WTC11 (cell line): Measurements from ENCODE around the gene DDX39B. TPM values are rescaled to one million over a fixed set of nuclear protein-coding genes. Genes with fewer than 3 reads are reported as not detected.
A peak's percentile ranks its signal among the peaks of the same experiment; 100 is the strongest.

Source experiments
- AR ChIP-seq: fragments of 250-450 bp; sonication (Bioruptor Pico); IDR thresholded peaks from 2 replicates; pipeline ENCODE4 v1.9.0; 2021; ENCODE audit warnings: mild to moderate bottlenecking
- ARID4B ChIP-seq: sonication (generic); formaldehyde crosslinking; IDR thresholded peaks from 2 replicates; pipeline ENCODE4 v1.8.0; 2023; ENCODE audit warnings: missing genetic modification reagents, mild to moderate bottlenecking, borderline replicate concordance
- ATF3 ChIP-seq: sonication (generic); formaldehyde crosslinking; conservative IDR thresholded peaks from 2 replicates; pipeline ENCODE4 v1.8.1; 2022; ENCODE audit warnings: mild to moderate bottlenecking, missing genetic modification reagents
- CBFB ChIP-seq: sonication (generic); formaldehyde crosslinking; IDR thresholded peaks from 2 replicates; pipeline ENCODE4 v1.8.1; 2022; ENCODE audit warnings: mild to moderate bottlenecking, low read depth, missing genetic modification reagents
- CREM ChIP-seq: sonication (generic); formaldehyde crosslinking; IDR thresholded peaks from 2 replicates; pipeline ENCODE4 v1.8.1; 2022; ENCODE audit warnings: mild to moderate bottlenecking, missing genetic modification reagents, moderate library complexity
- E2F4 ChIP-seq: sonication (generic); formaldehyde crosslinking; IDR thresholded peaks from 2 replicates; pipeline ENCODE4 v1.8.1; 2022; ENCODE audit warnings: low read depth, mild to moderate bottlenecking, moderate library complexity, missing genetic modification reagents, borderline replicate concordance
- EMX1 ChIP-seq: fragments of 250-450 bp; sonication (Bioruptor Pico); IDR thresholded peaks from 2 replicates; pipeline ENCODE4 v1.8.0; 2021; ENCODE audit warnings: mild to moderate bottlenecking
- GRHL2 ChIP-seq: fragments of 250-450 bp; sonication (Bioruptor Pico); IDR thresholded peaks from 2 replicates; pipeline ENCODE4 v1.8.0; 2022; ENCODE audit warnings: mild to moderate bottlenecking, moderate library complexity; ENCODE audit not compliant: insufficient replicate concordance, severe bottlenecking
- GTF2I ChIP-seq: fragments of 250-450 bp; sonication (Bioruptor Pico); conservative IDR thresholded peaks from 2 replicates; pipeline ENCODE4 v1.4.0; 2021; ENCODE audit warnings: mild to moderate bottlenecking
- HMGA2 ChIP-seq: fragments of 250-450 bp; sonication (Bioruptor Pico); IDR thresholded peaks from 2 replicates; pipeline ENCODE4 v1.4.0; 2021; ENCODE audit warnings: mild to moderate bottlenecking, moderate library complexity
- JAZF1 ChIP-seq: fragments of 250-450 bp; sonication (Bioruptor Pico); IDR thresholded peaks from 2 replicates; pipeline ENCODE4 v1.9.0; 2021; ENCODE audit warnings: moderate library complexity, mild to moderate bottlenecking, inconsistent platforms
- JUN ChIP-seq: sonication (generic); formaldehyde crosslinking; IDR thresholded peaks from 2 replicates; pipeline ENCODE4 v1.8.0; 2023; ENCODE audit warnings: mild to moderate bottlenecking, missing genetic modification reagents
- MXD4 ChIP-seq: fragments of 250-450 bp; sonication (Bioruptor Pico); IDR thresholded peaks from 2 replicates; pipeline ENCODE4 v1.8.0; 2021; ENCODE audit warnings: mild to moderate bottlenecking, moderate library complexity, borderline replicate concordance
- NR2C2 ChIP-seq: sonication (generic); formaldehyde crosslinking; IDR thresholded peaks from 2 replicates; pipeline ENCODE4 v1.8.0; 2022; ENCODE audit warnings: mild to moderate bottlenecking, missing genetic modification reagents
- RORB ChIP-seq: fragments of 250-450 bp; sonication (Bioruptor Pico); IDR thresholded peaks from 2 replicates; pipeline ENCODE4 v1.9.0; 2021; ENCODE audit warnings: mild to moderate bottlenecking
- SMAD3 ChIP-seq: sonication (generic); formaldehyde crosslinking; IDR thresholded peaks from 2 replicates; pipeline ENCODE4 v1.8.0; 2022; ENCODE audit warnings: missing genetic modification reagents, mild to moderate bottlenecking, borderline replicate concordance
- SOX15 ChIP-seq: fragments of 250-450 bp; sonication (Bioruptor Pico); IDR thresholded peaks from 2 replicates; pipeline ENCODE4 v1.9.0; 2021; ENCODE audit warnings: mild to moderate bottlenecking
- SP1 ChIP-seq: sonication (generic); formaldehyde crosslinking; conservative IDR thresholded peaks from 2 replicates; pipeline ENCODE4 v1.8.1; 2022; ENCODE audit warnings: missing genetic modification reagents
- ZBTB21 ChIP-seq: sonication (generic); formaldehyde crosslinking; IDR thresholded peaks from 2 replicates; pipeline ENCODE4 v1.8.1; 2023; ENCODE audit warnings: mild to moderate bottlenecking, missing genetic modification reagents, borderline replicate concordance
- ZBTB43 ChIP-seq: sonication (generic); formaldehyde crosslinking; IDR thresholded peaks from 2 replicates; pipeline ENCODE4 v1.8.1; 2023; ENCODE audit warnings: mild to moderate bottlenecking, missing genetic modification reagents
- ZNF121 ChIP-seq: sonication (generic); formaldehyde crosslinking; IDR thresholded peaks from 2 replicates; pipeline ENCODE4 v1.8.0; 2023; ENCODE audit warnings: missing genetic modification reagents
- ZNF138 ChIP-seq: sonication (generic); formaldehyde crosslinking; conservative IDR thresholded peaks from 2 replicates; pipeline ENCODE4 v1.8.1; 2022; ENCODE audit warnings: mild to moderate bottlenecking, moderate library complexity, missing genetic modification reagents
- ZNF232 ChIP-seq: sonication (generic); formaldehyde crosslinking; IDR thresholded peaks from 2 replicates; pipeline ENCODE4 v1.8.0; 2022; ENCODE audit warnings: mild to moderate bottlenecking, missing genetic modification reagents
- ZNF416 ChIP-seq: fragments of 250-450 bp; sonication (Bioruptor Pico); IDR thresholded peaks from 2 replicates; pipeline ENCODE4 v1.9.0; 2021; ENCODE audit warnings: mild to moderate bottlenecking, inconsistent platforms
- ZNF512 ChIP-seq: sonication (generic); formaldehyde crosslinking; IDR thresholded peaks from 2 replicates; pipeline ENCODE4 v1.8.1; 2022; ENCODE audit warnings: missing genetic modification reagents, borderline replicate concordance
- ZSCAN18 ChIP-seq: fragments of 250-450 bp; sonication (Bioruptor Pico); IDR thresholded peaks from 2 replicates; pipeline ENCODE4 v2.1.2; 2022; ENCODE audit warnings: mild to moderate bottlenecking, moderate library complexity
- total RNA-seq: library from RNA; stranded (reverse); gene quantifications from 3 replicates; pipeline ENCODE4 v1.2.3, GENCODE V29; 2021

DDX39B gene
- total RNA-seq, 1 experiment from 2014 or later: 712 TPM

- TF ChIP-seq ARID4B (CRISPR knock-in tag): peak; percentile 41; the same call in 1 of the 2 replicates
- TF ChIP-seq ATF3 (CRISPR knock-in tag): no peak
- no peak for TF ChIP-seq ZSCAN18
- no peak for TF ChIP-seq ZNF512 (CRISPR knock-in tag)
- TF ChIP-seq CBFB (CRISPR knock-in tag): no peak
- TF ChIP-seq AR (CRISPR knock-in tag): no peak
- no peak for TF ChIP-seq ZNF121 (CRISPR knock-in tag)
- TF ChIP-seq RORB (CRISPR knock-in tag): no peak
- TF ChIP-seq ZBTB43: no peak
- no peak for TF ChIP-seq GRHL2 (CRISPR knock-in tag)
- TF ChIP-seq MXD4 (CRISPR knock-in tag): no peak
- no peak for TF ChIP-seq EMX1 (CRISPR knock-in tag)
- TF ChIP-seq CREM: peak; percentile 55; the same call in 1 of the 2 replicates
- no peak for TF ChIP-seq HMGA2 (CRISPR knock-in tag)
- TF ChIP-seq ZNF232 (CRISPR knock-in tag): no peak
- TF ChIP-seq JAZF1 (CRISPR knock-in tag): no peak
- no peak for TF ChIP-seq ZNF138 (CRISPR knock-in tag)
- TF ChIP-seq E2F4: no peak
- TF ChIP-seq SP1 (CRISPR knock-in tag): no peak
- no peak for TF ChIP-seq ZNF416 (CRISPR knock-in tag)
- TF ChIP-seq ZBTB21: no peak
- TF ChIP-seq SOX15: no peak
- TF ChIP-seq SMAD3: no peak
- TF ChIP-seq GTF2I: no peak
- TF ChIP-seq NR2C2: no peak
- TF ChIP-seq JUN (CRISPR knock-in tag): no peak
Measured at GRCh38 chr6:31580807-31581433, 39.1 kb upstream of the DDX39B start (continued).
